Eye (tissue), 1 donor: ENCODE data around the gene IL21R.
"Not testable (repeated sequence)": the region's sequence is repeated elsewhere in the genome, so short reads cannot be mapped to it uniquely, and the experiment has no call there.

Experiments used
- DNase-seq: peaks from one replicate; pipeline ENCODE4 v3.0.0-alpha.2; 2015

Gene IL21R

GRCh38 chr16:27428026-27428785, 26.2 kb downstream of the IL21R start:
- DNase-seq, result no peak

GRCh38 chr16:27429330-27429871, 27.4 kb downstream of the IL21R start:
- DNase-seq, result no peak

- no peak for DNase-seq
Measured at GRCh38 chr16:27429981-27430441, 28.0 kb downstream of the IL21R start.

- no peak for DNase-seq
Measured at GRCh38 chr16:27430512-27430911, 28.5 kb downstream of the IL21R start.

GRCh38 chr16:27430923-27431484, 29.0 kb downstream of the IL21R start:
- no peak for DNase-seq

GRCh38 chr16:27431773-27432532, 30.0 kb downstream of the IL21R start:
- DNase-seq, result no peak

GRCh38 chr16:27432558-27432957, 30.6 kb downstream of the IL21R start:
- no peak for DNase-seq

- DNase-seq, result not testable (repeated sequence)
Measured at GRCh38 chr16:27433191-27433590, 31.2 kb downstream of the IL21R start.

- no peak for DNase-seq
Measured at GRCh38 chr16:27433636-27434035, 31.7 kb downstream of the IL21R start.

- DNase-seq, result no peak
Measured at GRCh38 chr16:27434141-27435051, 32.4 kb downstream of the IL21R start.

GRCh38 chr16:27435146-27435545, 33.2 kb downstream of the IL21R start:
- not testable (repeated sequence) for DNase-seq

GRCh38 chr16:27436065-27436464, 34.1 kb downstream of the IL21R start:
- no peak for DNase-seq

- no peak for DNase-seq
Measured at GRCh38 chr16:27436921-27437650, 35.1 kb downstream of the IL21R start.

GRCh38 chr16:27437946-27438345, 36.0 kb downstream of the IL21R start:
- no peak for DNase-seq

GRCh38 chr16:27439271-27440018, 37.5 kb downstream of the IL21R start:
- DNase-seq, result no peak

- DNase-seq, result no peak
Measured at GRCh38 chr16:27441276-27441675, 39.3 kb downstream of the IL21R start.

GRCh38 chr16:27441998-27442397, 40.0 kb downstream of the IL21R start:
- DNase-seq, result no peak

- DNase-seq, result no peak
Measured at GRCh38 chr16:27444015-27444414, 42.0 kb downstream of the IL21R start.

GRCh38 chr16:27444470-27444869, 42.5 kb downstream of the IL21R start:
- DNase-seq, result no peak

GRCh38 chr16:27445502-27446175, 43.7 kb downstream of the IL21R start:
- DNase-seq, result no peak
